GM10266 (cell line): ENCODE results near the gene CNPY1.

Source experiments
- DNase-seq: peaks from one replicate; pipeline ENCODE4 v3.0.0; 2012; ENCODE audit errors: extremely low spot score
- TF ChIP-seq, protein P1 (sequence below): IDR thresholded peaks from 2 replicates; pipeline ENCODE4 v1.5.1; 2012; ENCODE audit warnings: mild to moderate bottlenecking, low read depth; ENCODE audit not compliant: control insufficient read depth, insufficient read depth; ENCODE audit errors: missing control alignments

Gene CNPY1

DNA sequence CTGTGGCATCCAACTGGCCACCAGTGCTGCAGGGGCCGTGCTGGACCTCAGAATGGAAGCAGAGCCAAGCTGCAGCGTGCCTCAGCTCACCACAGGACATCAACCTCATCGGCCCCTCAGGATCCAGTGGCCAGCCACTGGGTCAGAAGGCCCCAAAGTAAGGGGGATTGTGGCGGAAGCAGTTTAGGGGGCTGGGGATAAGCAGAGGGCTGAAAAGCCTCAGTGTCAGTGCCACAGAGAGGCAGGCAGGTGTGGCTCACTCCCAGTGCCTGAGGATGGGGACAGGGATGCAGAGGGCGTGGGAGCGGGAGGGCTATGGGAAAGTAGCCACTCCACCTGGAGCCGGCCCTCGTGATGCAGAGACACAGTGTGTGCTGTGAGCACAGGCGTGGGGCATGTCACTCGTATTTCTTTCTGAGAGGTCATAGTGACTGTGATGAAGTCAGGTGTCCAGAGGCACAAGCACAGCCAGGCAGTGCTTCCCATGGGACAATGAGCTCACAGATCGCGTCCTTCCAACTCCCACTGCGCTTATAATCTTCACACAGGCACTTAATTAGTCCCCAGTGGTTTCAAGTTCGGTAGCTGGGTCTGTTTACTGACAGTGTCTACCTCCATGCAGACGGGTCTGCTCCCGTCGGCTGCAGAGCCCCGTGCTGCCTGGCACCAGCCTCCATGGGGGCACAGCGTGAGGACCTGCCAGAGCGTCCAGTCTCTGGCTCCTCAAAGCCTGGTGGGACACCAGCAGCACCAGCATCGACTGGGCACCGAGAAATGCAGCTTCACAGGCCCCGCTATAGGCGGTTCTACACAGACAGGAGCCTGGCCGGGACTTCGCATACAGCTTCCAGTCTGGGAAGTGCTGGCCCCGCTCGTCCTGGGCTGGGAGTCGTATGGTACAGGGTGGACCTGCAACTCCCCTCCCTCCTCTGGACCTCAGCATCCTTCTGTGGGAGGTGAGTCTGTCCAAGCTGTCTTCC, 42.9 kb upstream of the CNPY1 start:
- DNase-seq: no peak
- TF ChIP-seq, protein P1, sequence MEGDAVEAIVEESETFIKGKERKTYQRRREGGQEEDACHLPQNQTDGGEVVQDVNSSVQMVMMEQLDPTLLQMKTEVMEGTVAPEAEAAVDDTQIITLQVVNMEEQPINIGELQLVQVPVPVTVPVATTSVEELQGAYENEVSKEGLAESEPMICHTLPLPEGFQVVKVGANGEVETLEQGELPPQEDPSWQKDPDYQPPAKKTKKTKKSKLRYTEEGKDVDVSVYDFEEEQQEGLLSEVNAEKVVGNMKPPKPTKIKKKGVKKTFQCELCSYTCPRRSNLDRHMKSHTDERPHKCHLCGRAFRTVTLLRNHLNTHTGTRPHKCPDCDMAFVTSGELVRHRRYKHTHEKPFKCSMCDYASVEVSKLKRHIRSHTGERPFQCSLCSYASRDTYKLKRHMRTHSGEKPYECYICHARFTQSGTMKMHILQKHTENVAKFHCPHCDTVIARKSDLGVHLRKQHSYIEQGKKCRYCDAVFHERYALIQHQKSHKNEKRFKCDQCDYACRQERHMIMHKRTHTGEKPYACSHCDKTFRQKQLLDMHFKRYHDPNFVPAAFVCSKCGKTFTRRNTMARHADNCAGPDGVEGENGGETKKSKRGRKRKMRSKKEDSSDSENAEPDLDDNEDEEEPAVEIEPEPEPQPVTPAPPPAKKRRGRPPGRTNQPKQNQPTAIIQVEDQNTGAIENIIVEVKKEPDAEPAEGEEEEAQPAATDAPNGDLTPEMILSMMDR: no peak

DNA sequence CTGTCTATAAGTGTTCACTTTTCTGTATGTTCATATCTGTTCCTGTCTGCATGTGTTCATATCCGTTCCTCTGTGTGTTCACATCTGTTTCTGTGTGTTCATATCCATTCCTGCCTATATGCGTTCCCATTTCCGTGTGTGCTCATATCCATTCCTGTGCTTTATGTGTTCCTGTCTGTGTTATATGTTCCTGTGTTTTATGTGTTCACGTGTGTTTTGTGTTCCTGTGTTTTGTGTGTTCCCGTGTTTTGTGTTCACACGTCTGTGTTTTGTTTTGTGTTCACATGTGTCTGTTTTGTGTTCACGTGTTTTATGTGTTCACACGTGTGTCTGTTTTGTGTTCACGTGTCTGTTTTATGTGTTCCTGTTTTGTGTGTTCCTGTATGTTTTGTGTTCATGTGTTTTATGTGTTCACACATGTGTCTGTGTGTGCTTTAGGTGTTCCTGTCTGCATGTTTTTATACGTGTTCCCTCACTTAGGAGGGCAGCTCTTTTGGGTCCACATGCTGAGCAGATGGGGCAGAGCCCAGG, 42.2 kb upstream of the CNPY1 start:
- TF ChIP-seq, protein P1: no peak
- no peak for DNase-seq

DNA sequence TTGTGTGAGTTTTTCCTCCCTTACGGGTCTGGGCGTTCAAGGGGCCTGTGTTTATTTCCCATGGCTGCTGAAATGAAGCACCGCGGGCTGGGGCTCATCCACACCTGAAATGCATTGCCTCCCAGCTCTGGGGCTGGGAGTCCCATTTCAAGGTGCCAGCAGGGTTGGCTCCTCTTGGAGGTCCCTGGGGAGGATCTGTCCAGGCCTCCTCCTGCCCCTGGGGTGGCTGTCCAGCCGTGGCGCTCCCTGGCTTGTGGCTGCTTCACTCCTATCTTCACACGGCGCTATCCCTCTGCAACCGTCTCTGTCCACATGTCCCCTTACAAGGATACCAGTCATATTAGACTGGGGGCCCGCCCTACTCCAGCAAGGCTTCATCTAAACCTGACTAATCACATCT, 41.1 kb upstream of the CNPY1 start:
- TF ChIP-seq, protein P1: no peak
- DNase-seq: no peak

DNA sequence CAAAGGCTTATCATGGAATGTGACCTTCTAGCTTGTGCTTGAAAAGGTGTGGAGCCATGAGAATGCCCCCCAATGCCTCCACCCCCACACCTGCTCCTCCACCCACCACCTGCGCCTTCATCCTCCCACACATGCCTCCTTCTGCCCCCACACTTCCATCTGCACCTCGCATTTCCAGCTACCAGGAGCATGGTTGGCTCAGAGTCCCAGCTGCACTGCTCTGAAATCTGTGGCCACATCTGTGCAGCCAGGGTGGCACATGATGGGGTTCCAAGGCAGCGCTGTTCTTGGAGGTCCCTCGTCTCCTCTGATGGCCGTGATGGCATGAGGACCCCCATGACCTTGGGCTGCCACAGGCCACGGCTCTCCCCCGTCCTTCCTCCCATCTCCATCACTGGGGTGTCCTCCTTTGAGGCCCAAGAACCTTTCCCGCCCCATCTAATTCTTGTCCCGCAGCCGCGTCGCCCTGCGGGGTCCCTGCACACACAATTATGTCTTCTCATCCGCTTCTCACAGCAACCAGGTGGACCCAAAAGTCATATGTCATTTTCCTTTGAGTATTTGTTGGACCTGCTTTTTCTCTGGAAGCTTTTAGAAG, 40.6 kb upstream of the CNPY1 start:
- TF ChIP-seq, protein P1: no peak
- DNase-seq: no peak

DNA sequence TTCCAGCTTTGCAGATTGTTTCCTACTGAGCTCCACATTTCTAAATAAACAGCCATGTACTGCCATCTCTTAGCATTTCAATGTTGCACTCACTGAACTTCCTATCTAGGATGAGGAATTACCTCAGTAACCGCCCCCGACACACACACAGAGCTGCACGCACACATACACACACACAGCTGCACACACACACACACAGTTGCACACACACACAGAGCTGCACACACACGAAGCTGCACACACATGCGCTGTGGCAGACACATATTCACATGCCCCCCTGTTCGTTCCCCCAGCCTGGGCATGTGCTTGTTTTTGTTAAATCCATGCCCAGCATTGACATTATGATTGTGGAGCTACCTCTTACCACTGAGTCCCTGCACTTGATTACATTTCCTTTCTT, 39.6 kb upstream of the CNPY1 start:
- TF ChIP-seq, protein P1: no peak
- DNase-seq: no peak

DNA sequence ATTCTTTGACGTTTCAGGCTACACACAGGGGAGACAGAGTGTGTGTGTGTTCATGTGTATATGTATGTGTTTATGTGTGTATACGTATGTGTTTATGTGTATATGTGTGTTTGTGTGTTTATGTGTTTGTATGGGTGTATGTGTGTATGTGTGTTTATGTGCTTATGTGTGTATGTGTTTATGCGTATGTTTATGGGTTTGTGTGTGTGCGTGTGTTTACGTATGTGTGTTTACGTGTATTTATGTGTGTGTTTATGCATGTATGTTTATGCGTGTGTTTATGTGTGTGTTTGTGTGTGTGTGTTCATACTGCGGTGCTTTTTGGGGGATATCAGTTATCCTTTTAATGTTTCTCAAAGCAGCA, 39.2 kb upstream of the CNPY1 start:
- TF ChIP-seq, protein P1: no peak
- DNase-seq: no peak
